HepG2 (cell line): Measurements from ENCODE around the gene ZNF48. TPM values are rescaled to one million over a fixed set of nuclear protein-coding genes. Genes with fewer than 3 reads are reported as not detected.
A peak's percentile ranks its signal among the peaks of the same experiment; 100 is the strongest.

Experiments
- ATAC-seq: fragments of 200-7000 bp; cut with Tn5 transposase; 3 replicates; pipeline ENCODE4 v1.9.1; 2020; ENCODE audit warnings: mild to moderate bottlenecking, moderate library complexity
- BruUV-seq: library from RNA; stranded (reverse); fragments of 400-500 nt; replicated peaks from 2 replicates; lab custom pipeline; 2021; lab: Mats Ljungman, UMichigan
- CTCF ChIA-PET: fragments of 300-600 bp; formaldehyde crosslinking; extraction: SDS; loops from one replicate; lab custom pipeline; 2021; ENCODE audit warnings: low total read pairs, inconsistent platforms, low intra/inter-chr PET ratio; lab: Yijun Ruan, JAX
- POLR2A ChIA-PET: fragments of 350-600 bp; sonication (Branson Sonifier 250); formaldehyde crosslinking; loops from one replicate; lab custom pipeline; 2020; ENCODE audit warnings: antibody characterized with exemption, inconsistent platforms; lab: Yijun Ruan, JAX
- DNase-seq: peaks from one replicate; pipeline ENCODE4 v3.0.0-alpha.2; 2015; ENCODE audit warnings: low spot score
- FAIRE-seq: peaks from 3 replicates; lab custom pipeline; 2011; peaks lifted over from hg19 to GRCh38; lab: Jason Lieb, UNC
- H2AFZ ChIP-seq: one replicate; pipeline ENCODE4 v1.6.1; 2011; ENCODE audit warnings: low read length, inconsistent platforms
- H3K27ac ChIP-seq: fragments of 300-600 bp; 3 replicates; pipeline ENCODE4 v1.8.0; 2011; ENCODE audit warnings: mixed run types, mild to moderate bottlenecking, mixed read lengths, low read length, inconsistent platforms; ENCODE audit not compliant: insufficient read depth; ENCODE audit errors: extremely low read length
- H3K27me3 ChIP-seq, 2 experiments: fragments of 200-600 bp in 1 of 2; 2 replicates in 1 of 2; 3 replicates in 1 of 2; pipeline versions ENCODE4 v1.6.0 to v1.8.0; 2011; ENCODE audit warnings: low read length in 2 of 2, mild to moderate bottlenecking in 2 of 2, moderate library complexity in 2 of 2, inconsistent platforms in 1 of 2; ENCODE audit not compliant: insufficient read depth in 2 of 2, control insufficient read depth in 1 of 2
- H3K36me3 ChIP-seq, 2 experiments: fragments of 200-600 bp in 1 of 2; replicated peaks in 1 of 2; 2 replicates in 1 of 2; 3 replicates in 1 of 2; pipeline versions ENCODE4 v1.5.1 to v1.8.0; 2011; ENCODE audit warnings: low read length in 2 of 2, inconsistent platforms in 1 of 2; ENCODE audit not compliant: insufficient read depth in 2 of 2, control insufficient read depth in 1 of 2
- H3K4me1 ChIP-seq: 2 replicates; pipeline ENCODE4 v1.5.1; 2012; ENCODE audit warnings: low read length, inconsistent platforms; ENCODE audit not compliant: insufficient read depth
- H3K4me2 ChIP-seq: 2 replicates; pipeline ENCODE4 v1.6.0; 2011; ENCODE audit warnings: low read depth, low read length, inconsistent platforms
- H3K4me3 ChIP-seq, 3 experiments: fragments of 200-600 bp in 1 of 3; sonication (generic), shearing (Covaris generic) in 1 of 3; replicated peaks in 1 of 3; 2 replicates each; pipeline ENCODE4 v1.5.1; 2011 to 2016; ENCODE audit warnings: low read length in 3 of 3, inconsistent platforms in 2 of 3, low read depth in 2 of 3, mild to moderate bottlenecking in 2 of 3, control low read depth in 1 of 3, mixed read lengths in 1 of 3; ENCODE audit not compliant: insufficient read depth in 1 of 3
- H3K79me2 ChIP-seq: one replicate; pipeline ENCODE4 v1.6.1; 2011; ENCODE audit warnings: low read length, inconsistent platforms; ENCODE audit not compliant: insufficient read depth
- H3K9ac ChIP-seq: 2 replicates; pipeline ENCODE4 v1.6.0; 2011; ENCODE audit warnings: mild to moderate bottlenecking, low read depth, low read length, inconsistent platforms; ENCODE audit not compliant: insufficient read depth
- H3K9me3 ChIP-seq: 2 replicates; pipeline ENCODE4 v1.5.1; 2012; ENCODE audit warnings: mild to moderate bottlenecking, low read length
- H4K20me1 ChIP-seq: 2 replicates; pipeline ENCODE4 v1.6.0; 2011; ENCODE audit warnings: inconsistent platforms, mild to moderate bottlenecking, low read length, moderate library complexity; ENCODE audit not compliant: insufficient read depth
- CEBPB ChIP-seq: IDR thresholded peaks from 2 replicates; pipeline ENCODE4 v1.6.1; 2011; ENCODE audit warnings: low read depth, low read length, improper control_type of control experiment, borderline replicate concordance
- CEBPG ChIP-seq: IDR thresholded peaks from 2 replicates; pipeline ENCODE4 v1.6.1; 2016
- DZIP1 ChIP-seq: sonication (generic); formaldehyde crosslinking; IDR thresholded peaks from 2 replicates; pipeline ENCODE4 v1.5.0; 2020; ENCODE audit warnings: mild to moderate bottlenecking, missing genetic modification reagents
- EZH2 ChIP-seq: conservative IDR thresholded peaks from 2 replicates; pipeline ENCODE4 v1.6.1; 2012; ENCODE audit warnings: mild to moderate bottlenecking, low read depth, low read length, moderate library complexity
- GLI4 ChIP-seq: sonication (generic); formaldehyde crosslinking; IDR thresholded peaks from 2 replicates; pipeline ENCODE4 v1.5.1; 2020; ENCODE audit warnings: missing genetic modification reagents, mild to moderate bottlenecking, moderate library complexity, borderline replicate concordance
- ISL2 ChIP-seq: sonication (generic); formaldehyde crosslinking; IDR thresholded peaks from 2 replicates; pipeline ENCODE4 v1.5.0; 2020; ENCODE audit warnings: missing genetic modification reagents
- JUND ChIP-seq: sonication (generic); formaldehyde crosslinking; IDR thresholded peaks from 2 replicates; pipeline ENCODE4 v1.8.0; 2022; ENCODE audit warnings: mild to moderate bottlenecking, missing genetic modification reagents
- NFE2L1 ChIP-seq: sonication (generic); formaldehyde crosslinking; IDR thresholded peaks from 2 replicates; pipeline ENCODE4 v1.4.0; 2020; ENCODE audit warnings: missing genetic modification reagents, mild to moderate bottlenecking, borderline replicate concordance
- NFKBIZ ChIP-seq: IDR thresholded peaks from 2 replicates; pipeline ENCODE4 v1.6.1; 2018; ENCODE audit warnings: missing genetic modification reagents, missing compliant biosample characterization
- PAWR ChIP-seq: sonication (generic); formaldehyde crosslinking; IDR thresholded peaks from 2 replicates; pipeline ENCODE4 v1.4.0; 2020; ENCODE audit warnings: missing genetic modification reagents, mild to moderate bottlenecking, borderline replicate concordance
- SP4 ChIP-seq: sonication (generic); formaldehyde crosslinking; IDR thresholded peaks from 2 replicates; pipeline ENCODE4 v1.8.1; 2023; ENCODE audit warnings: mild to moderate bottlenecking, missing genetic modification reagents
- SPEN ChIP-seq: sonication (generic); formaldehyde crosslinking; IDR thresholded peaks from 2 replicates; pipeline ENCODE4 v1.5.1; 2020; ENCODE audit warnings: low read depth, mild to moderate bottlenecking, missing genetic modification reagents
- SRSF1 ChIP-seq: fragments of 200-400 bp; formaldehyde crosslinking; optimal IDR thresholded peaks from 2 replicates; pipeline ENCODE3; 2017; ENCODE audit warnings: mild to moderate bottlenecking, low read depth, low read length, moderate library complexity
- ZC3H13 ChIP-seq: sonication (generic); formaldehyde crosslinking; IDR thresholded peaks from 2 replicates; pipeline ENCODE4 v1.8.1; 2023; ENCODE audit warnings: mild to moderate bottlenecking, missing genetic modification reagents, moderate library complexity
- ZFX ChIP-seq: sonication (generic); formaldehyde crosslinking; IDR thresholded peaks from 2 replicates; pipeline ENCODE4 v1.4.0; 2020; ENCODE audit warnings: mild to moderate bottlenecking, low read depth, missing genetic modification reagents, moderate library complexity
- ZNF138 ChIP-seq: sonication (generic); formaldehyde crosslinking; IDR thresholded peaks from 2 replicates; pipeline ENCODE4 v1.5.0; 2020; ENCODE audit warnings: mild to moderate bottlenecking, low read depth, missing genetic modification reagents
- ZNF784 ChIP-seq: sonication (generic); formaldehyde crosslinking; IDR thresholded peaks from 2 replicates; pipeline ENCODE4 v1.5.1; 2020; ENCODE audit warnings: missing genetic modification reagents, mild to moderate bottlenecking, borderline replicate concordance
- WGBS: methylation state at CpG from one replicate; pipeline ENCODE4 v1.1.6; 2017; ENCODE audit warnings: low lambda C conversion rate; 5-methylcytosine and 5-hydroxymethylcytosine counted together
- in situ Hi-C: cut with HindIII; loops from 2 replicates; pipeline ENCODE4 v1.10.0; 2017; ENCODE audit warnings: low pct_unique_long_range_greater_than_20kb; ENCODE audit not compliant: extremely low pct_ligation_motif_present
- intact Hi-C: fragments of 100-400 bp; cut with micrococcal nuclease; formaldehyde crosslinking; loops from one replicate; pipeline ENCODE4 v1.10.0; 2022; ENCODE audit not compliant: unreplicated experiment
- polyA plus RNA-seq, 8 experiments: library from polyadenylated mRNA; depleted of rRNA in 3 of 8; stranded (reverse) in 7 of 8; unstranded in 1 of 8; fragments of >200 nt; fragmentation: Illumina TruSeq in 4 of 8; extraction: Trizol in 4 of 8; gene quantifications; 2 replicates each; pipeline versions ENCODE4 v1.2.1 to v1.2.3, GENCODE V29; 2011 to 2016; ENCODE audit warnings: low read depth in 4 of 8, missing spikeins in 1 of 8, mixed read lengths in 1 of 8; ENCODE audit not compliant: insufficient read depth in 1 of 8
- total RNA-seq, 5 experiments: library from RNA; depleted of rRNA; stranded (reverse); fragments of >200 nt; fragmentation: Illumina TruSeq; extraction: Trizol; gene quantifications; 2 replicates each; pipeline ENCODE4 v1.2.3, GENCODE V29; 2016; ENCODE audit warnings: low read depth in 1 of 5

Gene ZNF48
- total and polyA plus RNA-seq, 2 of the 13 experiments (the other 11 are each of a cell fraction or from before 2014, with no cell fraction given): 9.9 to 12.3 TPM

GRCh38 chr16:30443631-30444030, 48.4 kb downstream of the ZNF48 start:
- 47% methylated on average over 2 of the region's 2 CpGs for WGBS

DNA sequence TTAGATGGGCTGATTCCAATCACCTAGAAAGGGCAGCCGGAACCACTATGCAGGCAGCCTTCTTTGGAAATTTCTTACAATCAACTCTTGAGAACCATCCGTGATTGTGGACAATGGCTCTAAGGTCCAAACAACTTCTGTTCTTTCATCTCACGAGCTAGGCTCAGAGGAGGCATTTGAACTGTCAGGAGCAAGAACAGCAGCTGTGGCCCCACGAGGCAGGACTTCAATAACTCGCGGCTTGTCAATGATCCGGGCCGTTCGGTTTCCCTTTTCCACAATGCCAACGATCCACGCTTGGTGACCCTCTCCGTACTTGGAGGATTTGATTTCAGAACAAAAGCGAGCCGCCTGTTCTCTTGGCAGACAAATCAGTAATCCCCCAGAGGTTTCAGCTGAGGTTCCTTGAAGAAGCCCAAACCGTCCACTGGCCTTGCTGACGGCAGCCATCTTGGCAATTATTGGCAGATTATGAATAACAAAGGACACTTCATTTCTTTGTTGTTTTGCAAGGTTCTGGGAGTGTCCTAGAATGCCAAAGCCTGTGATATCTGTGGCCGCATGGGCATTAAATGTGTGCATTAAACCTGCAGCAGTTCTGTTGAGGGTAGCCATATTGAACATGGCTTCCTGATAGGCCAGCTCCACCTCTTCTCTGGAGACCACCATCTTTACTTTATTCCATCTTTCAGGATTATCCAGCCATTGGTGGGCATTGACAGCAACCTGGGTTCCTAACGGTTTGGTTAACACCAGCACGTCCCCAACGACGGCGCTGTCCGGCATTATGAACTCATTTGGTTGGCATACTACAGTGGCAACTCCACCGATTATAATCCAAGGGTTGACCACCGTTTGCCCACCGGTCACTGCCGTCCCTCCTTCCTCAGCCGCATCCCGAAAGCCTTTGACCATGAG, 49.3 kb downstream of the ZNF48 start:
- Histone ChIP-seq H3K4me3 (peak overlapping the region; percentile 86 to 92 (median 91)), H3K9me3 (no peaks in the 10 kb centered on the region), H3K27me3 (no peaks in the 10 kb centered on the region; a peak in 1 of 5 replicates), H3K9ac (peak overlapping the region; percentile 96), H3K4me2 (peak overlapping the region; percentile 87), H4K20me1 (peaks cover 24% of the 10 kb centered on the region), H3K27ac (peak overlapping the region; percentile 95), H3K79me2 (peaks cover 27% of the 10 kb centered on the region), H2AFZ (no peak overlapping the region), H3K4me1 (peaks cover 86% of the 10 kb centered on the region), H3K36me3 (no peaks in the 10 kb centered on the region; a peak in 2 of 5 replicates)
- WGBS: 51% methylated on average over 29 of the region's 29 CpGs
- no peak for DNase-seq
- ChIA-PET POLR2A (interaction anchor here (0.5 to 4.2 kb wide), 18 partner anchors 11 to 166 kb away, joined by 3 to 36 read pairs (median 4); partner anchors contain the start of genes DCTPP1, ITGAL, ZNF688 and ZNF689), CTCF (interaction anchor here (1.6 kb wide), 1 partner anchor 14 kb away, joined by 4 read pairs; the partner anchor contains the start of gene DCTPP1)
- TSS peak; percentile 79 for BruUV-seq
- in situ Hi-C loops (no loop called here), intact Hi-C loops (no loop called here)
- no peak for FAIRE-seq
- ATAC-seq: no peak
- TF ChIP-seq NFE2L1 (CRISPR knock-in tag) (0 out of 2 replicates have a peak, but pooled peaks have one; percentile 26), DZIP1 (CRISPR knock-in tag) (no peak), ZC3H13 (peak; percentile 77), SRSF1 (no peak), ZNF784 (CRISPR knock-in tag) (no peak), SPEN (0 out of 2 replicates have a peak, but pooled peaks have one; percentile 3), PAWR (CRISPR knock-in tag) (no peak)

More at GRCh38 chr16:30443631-30444030, 48.4 kb downstream of the ZNF48 start:
- ChIA-PET CTCF (no interaction called here), POLR2A (interaction anchor here (1.6 to 4.2 kb wide), 6 partner anchors 10 to 167 kb away, joined by 3 to 36 read pairs (median 10); partner anchors contain the start of genes DCTPP1, ZNF689, ZNF747 and ZNF768)
- Histone ChIP-seq H3K4me2 (peak overlapping the region; percentile 87), H3K9ac (peak overlapping the region; percentile 96; the same call in 1 of the 2 replicates), H3K4me1 (peaks cover 78% of the 10 kb centered on the region), H3K9me3 (no peaks in the 10 kb centered on the region), H3K4me3 (peak overlapping the region; percentile 86 to 92 (median 91); a peak in 5 of 6 replicates), H3K79me2 (peaks cover 27% of the 10 kb centered on the region), H4K20me1 (peaks cover 24% of the 10 kb centered on the region), H3K27me3 (no peaks in the 10 kb centered on the region; a peak in 1 of 5 replicates)
- no TSS peak for BruUV-seq
- ATAC-seq: no peak
- in situ Hi-C loops: no loop called here
- TF ChIP-seq GLI4: 0 out of 2 replicates have a peak, but pooled peaks have one; percentile 17
- TF ChIP-seq JUND (CRISPR knock-in tag): no peak
- TF ChIP-seq ISL2 (CRISPR knock-in tag): no peak
- TF ChIP-seq ZFX (CRISPR knock-in tag): 0 out of 2 replicates have a peak, but pooled peaks have one; percentile 25
- TF ChIP-seq CEBPB: peak; percentile 48; the same call in 1 of the 2 replicates
- TF ChIP-seq CEBPG (CRISPR knock-in tag): peak; percentile 44; the same call in 1 of the 2 replicates
- TF ChIP-seq ZNF138 (CRISPR knock-in tag): no peak
- TF ChIP-seq EZH2: no peak
- no peak for TF ChIP-seq SP4 (CRISPR knock-in tag)
- TF ChIP-seq NFKBIZ (CRISPR knock-in tag): no peak
- TF ChIP-seq, all 625 proteins: peak for 4
- Histone ChIP-seq H3K36me3 (no peaks in the 10 kb centered on the region; a peak in 2 of 5 replicates), H2AFZ (no peak overlapping the region), H3K27ac (peak overlapping the region; percentile 95)
- DNase-seq (no peak), FAIRE-seq (no peak)
- intact Hi-C loops: no loop called here
